Stimulated activated CD4-positive, alpha-beta T cell treated with anti-CD3 and anti-CD28 coated beads, TNF-alpha, amount 100 ng/mL, for 4 hours (primary cell): ENCODE measurements around the gene SPATS2.
"Not testable (repeated sequence)": the region's sequence is repeated elsewhere in the genome, so short reads cannot be mapped to it uniquely, and the experiment has no call there.

Experiments used
- DNase-seq, 3 experiments: peaks; one replicate each; pipeline ENCODE4 v3.0.0-alpha.2; 2020; ENCODE audit warnings: low read depth in 3 of 3

Gene SPATS2

DNA sequence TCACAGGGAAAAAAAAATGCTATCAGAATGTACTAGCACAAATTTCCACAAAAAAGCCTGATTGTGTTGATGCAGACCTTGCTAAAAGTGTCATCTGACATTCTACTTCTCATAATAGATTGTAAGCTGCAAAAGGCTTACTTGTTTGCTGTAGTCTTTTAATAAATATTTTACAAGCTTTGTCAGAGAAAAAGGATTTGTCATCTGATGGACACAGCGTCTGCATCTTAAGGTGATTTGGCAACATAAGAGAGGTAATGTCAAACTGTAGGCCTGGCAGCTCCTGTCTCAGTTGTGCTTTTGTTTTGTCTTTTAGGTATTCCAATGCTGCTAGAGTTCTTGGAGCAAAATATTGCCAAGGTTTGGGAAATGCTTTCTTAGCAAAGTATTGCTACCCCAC lies 145.3 kb downstream of the SPATS2 start:
- DNase-seq, result no peak

DNA sequence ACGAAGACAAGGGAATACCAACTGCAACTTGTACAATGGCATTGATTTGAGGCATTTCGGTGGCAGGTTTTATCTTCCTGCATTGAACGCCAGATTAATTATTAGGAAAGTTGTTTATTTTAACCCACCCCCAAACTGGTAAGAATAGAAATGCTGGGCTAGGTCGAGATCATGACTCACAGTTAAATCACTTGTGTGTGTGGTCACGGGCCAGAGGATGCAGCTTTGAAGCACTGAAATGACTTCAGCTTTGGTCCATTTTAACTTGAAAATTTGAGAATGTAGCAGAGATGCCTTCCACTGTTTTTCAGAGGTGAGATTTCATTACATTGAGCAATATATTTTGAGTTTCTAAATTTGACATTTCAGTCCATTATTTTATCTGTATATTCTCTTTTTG lies 148.0 kb downstream of the SPATS2 start:
- DNase-seq, result no peak

DNA sequence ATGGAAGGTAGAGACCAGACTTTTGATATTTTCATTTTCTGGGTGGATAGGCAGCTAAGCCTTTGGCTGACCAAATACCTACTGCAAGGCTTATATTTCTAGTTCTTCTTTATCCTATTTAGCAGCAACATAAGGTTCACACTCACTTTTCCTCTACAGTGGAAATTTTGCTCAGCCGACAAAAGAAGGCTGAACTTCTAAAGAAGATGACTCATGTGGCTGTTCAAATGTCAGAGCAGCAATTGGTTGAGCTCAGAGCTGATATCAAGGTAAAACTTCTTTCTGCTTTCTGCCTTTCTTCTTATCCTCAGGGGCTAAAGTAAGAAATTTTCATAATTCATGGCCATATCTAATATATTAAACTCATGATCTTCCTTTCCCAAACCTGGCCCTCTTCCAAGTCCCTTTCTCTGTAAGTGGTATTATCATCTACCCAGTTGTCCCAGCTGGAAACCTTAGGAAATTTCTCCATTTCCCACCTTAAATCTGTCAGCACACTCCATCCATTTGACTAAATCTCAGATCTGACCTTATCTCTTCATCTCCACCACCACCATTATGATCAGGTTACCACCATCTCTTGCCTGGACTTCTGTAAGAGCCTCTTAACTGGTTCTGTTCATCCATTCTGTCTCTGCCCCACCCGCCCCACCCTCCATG lies 151.8 kb downstream of the SPATS2 start:
- no peak for DNase-seq

DNA sequence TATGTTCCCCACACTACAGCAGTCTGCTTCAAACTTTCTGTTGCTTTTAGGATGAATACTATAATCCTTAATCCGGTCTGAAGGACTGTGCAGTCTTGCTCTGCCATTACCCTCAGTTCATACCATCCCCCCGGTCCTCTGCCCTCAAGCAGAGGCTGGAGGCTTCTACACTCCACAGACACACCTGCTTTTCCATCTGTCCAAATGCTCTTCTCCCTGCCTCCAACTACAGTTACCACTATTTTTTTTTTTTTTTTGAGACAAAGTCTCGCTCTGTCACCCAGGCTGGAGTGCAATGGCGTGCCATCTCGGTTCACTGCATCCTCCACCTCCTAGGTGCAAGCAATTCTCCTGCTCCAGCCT lies 152.3 kb downstream of the SPATS2 start:
- DNase-seq, result no peak

DNA sequence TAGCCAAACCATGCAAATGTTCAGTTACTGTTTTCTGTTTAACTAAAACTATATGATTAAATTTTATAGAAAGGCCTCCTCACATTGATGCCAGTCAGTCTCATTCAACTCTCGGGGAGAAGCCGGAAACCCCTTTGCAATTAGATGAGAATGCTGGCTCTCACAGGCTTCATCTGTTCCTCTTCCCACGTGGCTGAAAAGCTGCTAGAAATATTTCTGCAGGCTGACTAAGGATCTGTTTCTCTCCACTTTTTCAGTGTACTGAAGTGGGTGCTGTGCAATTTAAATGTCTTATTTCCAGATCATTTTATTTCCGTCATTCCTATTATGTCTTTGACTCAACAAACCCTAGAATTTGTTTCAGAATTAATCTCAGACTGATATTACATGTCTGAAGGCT lies 154.1 kb downstream of the SPATS2 start:
- no peak for DNase-seq

DNA sequence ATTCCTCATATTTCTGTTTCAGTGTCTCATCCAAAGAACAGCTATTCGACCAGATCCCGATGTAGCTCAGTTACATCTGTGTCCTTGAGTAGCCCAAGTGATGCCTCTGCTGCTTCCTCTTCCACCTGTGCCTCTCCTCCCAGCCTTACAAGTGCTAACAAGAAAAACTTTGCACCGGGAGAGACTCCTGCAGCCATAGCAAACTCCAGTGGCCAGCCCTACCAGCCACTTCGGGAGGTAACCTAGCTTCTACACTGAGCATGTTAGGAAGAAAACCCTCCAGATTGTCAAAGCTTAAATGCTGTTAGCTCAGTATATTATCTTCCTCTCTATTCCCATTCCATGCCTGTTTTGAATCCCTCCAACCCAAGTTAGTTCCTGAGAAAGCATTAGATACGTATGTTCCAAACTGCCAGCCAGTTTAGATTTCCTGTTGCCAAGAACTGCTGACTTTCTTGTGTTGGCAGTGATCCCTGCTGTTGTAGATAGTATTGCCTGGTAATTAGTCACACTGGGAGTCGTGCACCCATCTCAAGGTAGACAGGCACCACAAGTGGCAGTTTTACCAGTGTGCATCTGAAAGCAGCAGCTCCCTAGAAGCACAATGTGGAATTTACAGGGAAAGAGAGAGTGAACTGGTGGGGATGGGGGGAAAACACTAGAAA lies 157.5 kb downstream of the SPATS2 start:
- DNase-seq, result no peak

DNA sequence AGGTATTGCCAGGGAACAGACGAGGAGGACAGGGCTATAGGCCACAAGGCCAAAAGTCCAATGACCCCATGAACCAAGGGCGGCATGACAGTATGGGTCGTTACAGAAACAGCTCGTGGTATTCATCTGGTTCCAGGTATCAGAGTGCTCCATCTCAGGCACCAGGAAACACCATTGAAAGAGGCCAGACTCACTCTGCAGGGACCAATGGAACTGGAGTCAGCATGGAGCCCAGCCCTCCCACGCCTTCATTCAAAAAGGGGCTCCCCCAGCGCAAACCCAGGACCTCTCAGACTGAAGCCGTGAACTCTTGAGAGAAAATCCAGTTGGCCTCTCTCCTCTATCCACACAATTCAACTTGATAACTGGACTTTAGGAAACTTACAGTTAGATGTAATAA lies 158.7 kb downstream of the SPATS2 start:
- DNase-seq, result no peak

DNA sequence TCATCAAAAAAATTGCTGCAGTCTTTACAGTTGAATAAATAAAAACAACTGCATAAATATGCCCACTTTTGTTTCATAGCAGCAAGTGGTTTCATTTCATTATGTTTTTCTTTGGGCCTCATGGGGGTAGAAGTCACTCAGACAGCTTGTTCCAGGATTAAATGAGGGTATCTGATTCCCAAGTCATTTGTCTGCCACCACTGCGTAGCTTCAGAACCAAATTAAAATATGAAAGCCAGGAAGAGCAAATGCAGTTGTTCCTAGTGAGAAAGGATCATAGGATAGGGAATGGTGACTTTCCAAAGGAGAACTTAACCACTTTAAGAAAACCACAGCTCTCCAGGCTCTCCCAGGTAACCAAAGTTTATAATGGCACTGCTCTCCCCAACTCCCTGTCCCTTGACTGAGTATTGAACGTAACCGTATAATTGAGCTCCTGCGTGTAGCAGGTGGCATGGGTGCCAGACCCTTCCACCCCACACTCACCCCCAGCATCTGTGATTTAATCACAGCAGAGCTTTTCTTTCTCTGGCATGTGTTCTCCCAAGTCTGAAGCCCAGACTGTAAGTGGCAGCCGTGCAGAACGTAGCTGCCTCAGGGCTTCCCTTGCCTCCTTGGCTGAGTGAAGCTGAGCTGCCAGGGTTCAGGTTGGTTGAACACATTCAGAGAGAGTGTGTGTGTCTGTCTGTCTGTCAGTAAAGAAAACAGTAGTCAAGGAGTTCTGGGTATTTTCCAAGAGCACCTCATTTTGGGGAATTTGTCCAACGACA lies 160.3 kb downstream of the SPATS2 start:
- DNase-seq, result no peak

DNA sequence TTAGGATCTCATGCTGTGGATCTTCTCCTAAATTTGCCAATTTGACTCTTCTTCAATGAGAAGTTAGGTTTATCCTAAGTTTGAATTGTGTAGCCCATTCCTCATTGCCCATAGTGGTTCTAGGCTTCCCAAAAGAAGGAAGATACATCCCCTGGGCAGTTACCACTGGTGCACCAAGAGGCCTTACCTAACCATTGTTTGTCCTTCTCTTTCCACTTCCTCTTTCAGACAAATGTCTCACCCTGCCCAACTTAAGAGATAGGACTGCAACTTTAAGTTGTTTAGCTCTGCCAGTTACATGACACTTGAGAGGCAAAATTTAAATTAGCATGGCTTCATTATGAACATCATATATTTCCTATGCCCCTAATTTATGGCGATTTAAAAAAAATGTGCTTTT lies 162.2 kb downstream of the SPATS2 start:
- DNase-seq, result no peak

DNA sequence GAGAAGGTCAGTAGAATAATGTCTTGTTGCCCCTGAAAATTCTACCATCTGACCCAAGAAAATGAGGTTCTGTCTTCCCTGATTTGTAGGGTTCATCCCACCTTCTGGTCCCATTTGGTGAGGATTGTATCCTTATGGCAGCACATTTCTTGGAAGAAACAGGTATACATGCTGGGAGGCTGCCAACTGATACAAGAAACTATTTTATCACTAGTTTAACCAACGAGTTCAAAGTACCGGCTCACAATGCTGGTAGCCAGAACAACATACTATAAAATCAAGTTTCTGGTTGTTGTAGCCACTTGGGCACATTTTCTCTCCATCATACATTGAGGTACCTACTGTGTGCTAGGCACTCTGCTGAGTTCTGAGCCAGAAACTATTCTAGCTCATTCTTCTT lies 164.5 kb downstream of the SPATS2 start:
- no peak for DNase-seq

DNA sequence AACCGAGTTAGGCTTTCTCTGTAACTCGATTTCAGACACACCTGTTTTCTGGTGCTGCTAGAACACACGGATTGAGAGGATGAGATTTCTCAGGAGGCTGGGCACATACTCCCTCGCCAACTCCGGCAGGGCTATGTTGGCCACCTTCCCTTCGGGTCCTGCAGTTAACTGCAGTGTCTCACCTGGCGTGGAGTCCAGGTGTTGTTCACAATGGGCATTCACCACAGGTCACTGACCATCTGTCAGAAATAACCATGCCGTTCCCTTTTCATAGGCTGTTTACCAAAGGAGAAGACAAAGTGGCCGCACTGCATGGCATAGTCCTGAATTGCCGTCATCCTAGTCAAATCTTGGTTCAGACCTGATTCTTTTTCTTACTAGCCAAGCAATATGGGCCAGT lies 166.1 kb downstream of the SPATS2 start:
- DNase-seq, result no peak

DNA sequence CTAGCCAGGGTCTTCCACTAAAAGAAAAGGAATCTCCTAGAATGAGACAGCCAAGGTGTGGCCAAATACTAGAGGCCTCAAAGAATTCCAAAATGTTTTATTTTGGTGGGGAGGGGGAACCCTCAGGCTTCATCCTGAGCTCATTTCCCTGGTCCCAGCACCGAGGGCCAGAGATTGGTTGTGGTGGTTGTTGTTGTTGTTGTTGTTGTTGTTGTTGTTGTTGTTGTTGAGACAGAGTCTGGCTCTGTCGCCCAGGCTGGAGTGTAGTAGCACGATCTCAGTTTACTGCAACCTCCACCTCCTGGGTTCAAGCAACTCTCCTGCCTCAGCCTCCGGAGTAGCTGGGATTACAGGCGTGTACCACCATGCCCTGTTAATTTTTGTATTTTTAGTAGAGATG lies 166.9 kb downstream of the SPATS2 start:
- not testable (repeated sequence) for DNase-seq

DNA sequence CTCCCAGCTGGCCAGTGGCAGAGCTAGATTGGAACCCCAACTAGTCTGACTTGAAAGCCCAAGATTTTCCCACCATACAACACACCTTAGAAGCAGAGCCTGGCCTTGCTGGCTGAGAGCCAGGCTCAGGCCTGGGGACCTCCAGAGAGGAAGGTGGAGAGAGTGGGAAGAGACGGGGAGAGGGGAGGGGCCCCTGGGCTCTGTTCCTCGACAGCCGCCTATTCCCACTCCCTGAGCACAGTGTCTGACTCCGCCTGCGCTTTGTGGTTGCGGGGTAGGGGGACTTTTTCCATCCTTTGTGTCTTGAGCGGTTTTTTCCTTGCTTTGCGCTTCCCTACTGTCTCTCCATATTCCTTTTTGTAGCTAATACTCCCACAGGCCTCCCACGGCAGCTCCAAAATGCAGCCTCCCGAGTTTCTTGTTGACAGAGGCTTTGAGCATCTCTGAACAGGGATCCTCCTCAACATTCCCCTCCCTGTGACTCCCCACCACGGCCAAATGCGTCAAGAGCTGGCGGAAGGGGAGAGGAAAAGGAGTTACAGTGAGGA lies 167.5 kb downstream of the SPATS2 start:
- DNase-seq, result no peak

DNA sequence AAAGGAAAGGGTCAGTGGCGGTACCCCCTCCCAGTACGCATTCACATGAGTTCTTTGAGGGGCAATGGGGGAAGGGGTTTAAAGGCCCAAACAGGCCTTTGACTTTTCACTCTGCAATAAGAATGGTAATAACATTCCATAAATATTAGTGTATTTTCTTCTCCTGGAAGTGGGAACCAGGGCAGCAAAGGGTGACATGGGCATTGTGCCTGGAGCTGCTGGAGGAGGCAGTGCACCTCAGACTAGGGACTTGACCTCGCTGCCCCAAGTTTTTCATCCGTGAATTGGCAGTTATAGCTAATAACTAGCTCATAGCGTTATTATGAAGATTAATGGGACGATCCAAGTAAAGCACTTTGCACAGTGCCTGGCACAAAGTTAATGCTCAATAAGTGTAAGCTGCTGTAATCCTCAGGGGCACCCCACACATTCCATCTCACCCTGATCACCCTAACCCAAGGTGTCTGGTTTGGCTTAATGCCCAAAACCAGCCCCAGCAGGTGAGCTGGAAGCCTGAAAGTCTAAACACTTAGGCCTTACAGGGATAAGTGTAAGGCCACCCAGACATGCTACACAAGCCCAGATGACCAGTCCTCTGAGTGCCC lies 168.8 kb downstream of the SPATS2 start:
- DNase-seq, result no peak

DNA sequence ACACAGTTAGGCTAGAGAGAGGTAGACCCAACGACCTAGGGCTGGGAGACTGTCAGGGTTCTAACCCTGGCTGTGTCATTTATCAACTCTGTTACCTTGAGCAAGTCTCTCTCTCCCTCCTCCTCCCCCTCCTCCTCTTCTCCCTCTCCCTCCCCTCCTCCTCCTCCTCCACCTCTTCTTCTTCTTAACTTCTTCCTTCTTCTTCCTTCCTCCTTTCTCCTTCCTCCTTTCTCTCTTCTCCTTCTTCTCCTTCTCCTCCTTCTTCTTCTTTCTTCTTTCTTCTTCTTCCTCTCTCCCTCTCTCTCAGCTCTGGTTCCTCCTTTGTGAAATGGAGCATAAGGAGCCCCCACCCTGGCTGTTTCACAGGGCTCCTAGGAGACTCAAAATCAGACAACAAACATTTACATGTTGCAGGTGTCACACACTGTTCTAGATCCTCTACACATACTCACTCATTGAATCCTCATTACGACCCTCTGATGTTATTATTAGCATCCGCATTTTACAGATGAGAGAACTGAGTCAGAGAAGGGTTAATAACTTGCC lies 169.3 kb downstream of the SPATS2 start:
- no peak for DNase-seq

DNA sequence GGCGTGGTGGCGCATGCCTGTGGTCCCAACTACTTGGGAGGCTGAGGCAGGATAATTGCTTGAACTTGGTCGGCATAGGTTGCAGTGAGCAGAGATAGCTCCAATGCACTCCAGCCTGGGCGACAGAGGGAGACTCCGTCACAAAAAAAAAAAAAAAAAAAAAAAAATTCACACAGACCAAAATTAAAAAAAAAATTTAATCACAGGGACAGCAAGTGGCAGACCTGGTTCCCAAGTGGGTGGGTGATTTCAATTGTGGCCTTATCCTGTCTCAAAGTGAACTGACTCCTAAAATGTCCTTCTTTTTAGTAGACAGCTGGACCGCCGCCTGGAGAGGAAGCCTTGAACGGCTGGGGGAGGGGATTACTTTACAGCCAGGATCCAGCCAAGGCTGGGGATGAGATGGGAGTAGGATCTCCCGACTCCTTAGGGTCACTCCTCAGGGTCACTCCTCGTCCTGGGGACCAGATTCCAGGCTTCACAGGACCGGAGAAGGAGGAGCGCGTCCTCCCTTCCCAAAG lies 170.0 kb downstream of the SPATS2 start:
- no peak for DNase-seq

DNA sequence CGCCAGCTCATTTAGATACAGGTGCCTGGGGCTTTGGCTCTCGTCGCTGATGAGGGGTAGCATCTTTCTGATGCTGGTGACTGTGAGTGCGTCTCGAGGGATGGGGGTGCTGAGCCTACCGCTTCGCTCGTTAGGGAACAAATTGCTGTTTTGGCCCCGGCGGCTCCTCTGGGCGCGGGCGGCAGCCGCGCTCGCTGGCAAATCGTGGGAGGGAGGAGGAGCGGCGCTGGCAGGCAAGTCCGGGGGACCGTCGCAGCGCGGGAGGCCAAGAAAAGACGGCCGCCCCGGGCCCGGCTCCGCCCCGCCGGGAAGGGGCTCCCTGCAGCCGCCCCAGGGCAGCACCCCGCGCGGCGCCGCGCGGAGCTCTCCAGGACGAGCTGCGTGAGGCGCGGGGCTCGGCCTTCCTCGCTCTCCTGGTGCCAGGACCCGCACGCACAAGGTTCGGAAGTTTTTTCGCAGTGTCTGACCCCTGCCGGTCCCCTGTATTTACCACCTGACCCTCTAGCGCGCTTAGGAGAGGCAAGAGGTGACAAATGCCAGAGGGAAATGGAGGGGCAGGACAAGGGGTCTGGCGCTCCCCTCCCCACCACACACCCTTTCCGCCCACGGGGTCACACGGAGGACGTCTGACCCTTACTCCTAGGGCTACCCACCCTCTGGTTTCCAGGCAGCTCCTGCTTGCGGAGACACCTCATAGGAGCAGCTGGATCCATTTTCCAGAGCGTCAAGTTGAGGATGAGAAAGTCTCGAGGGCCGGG lies 170.7 kb downstream of the SPATS2 start:
- peak in 1 of 3 experiments; percentile 31 for DNase-seq

DNA sequence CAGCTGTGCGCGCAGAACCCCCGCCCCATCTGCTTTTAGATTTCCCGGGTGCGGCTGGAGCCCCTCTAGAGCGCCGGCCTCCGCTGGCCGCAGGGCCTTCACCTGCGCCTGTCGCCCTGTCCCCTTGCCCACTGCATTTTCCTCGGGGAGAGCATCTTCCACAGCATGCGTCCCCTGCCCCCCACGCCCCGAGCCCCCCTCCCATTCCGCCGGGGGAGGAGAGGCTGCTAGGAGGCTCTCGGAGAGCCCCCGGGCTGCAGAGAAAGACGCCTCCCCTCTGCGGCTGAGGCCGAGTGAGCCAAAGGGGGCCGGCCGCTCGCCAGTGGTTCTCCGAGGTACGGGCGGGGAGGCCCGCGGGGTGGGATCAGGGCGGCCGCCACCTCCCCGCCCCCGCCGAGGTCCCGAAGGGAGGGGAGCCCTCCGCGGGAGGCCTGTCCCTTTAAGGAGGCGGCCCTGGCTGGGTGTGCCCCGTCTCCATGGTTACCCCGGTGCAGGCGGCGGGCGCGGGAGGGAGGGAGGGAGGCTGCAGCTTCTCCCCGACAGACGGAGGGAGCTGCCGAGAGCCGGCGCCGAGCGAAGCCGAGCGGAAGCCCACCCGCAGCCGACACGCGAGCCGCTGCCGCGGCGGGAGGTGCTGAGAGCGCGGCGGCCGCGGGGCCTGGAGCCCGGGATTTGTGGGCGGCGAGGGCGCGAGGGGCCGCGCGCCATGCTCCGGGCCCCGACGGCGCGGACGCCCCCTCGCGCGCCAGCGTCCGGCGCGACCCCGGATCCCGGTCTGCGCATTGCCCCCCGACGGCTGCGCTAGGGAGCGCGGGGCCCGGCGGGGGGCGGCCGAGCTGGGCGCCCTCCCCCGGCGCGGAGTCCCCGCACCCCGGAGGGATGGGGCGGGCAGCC lies 171.5 kb downstream of the SPATS2 start, which contains the start of gene KCNH3:
Gene KCNH3, plus strand, starts transcription at position 521 of the 894 bp plus-strand sequence. CDS start 387 bp downstream, outside the sequence.
- DNase-seq, result peak; percentile 67 to 84 (median 77)

DNA sequence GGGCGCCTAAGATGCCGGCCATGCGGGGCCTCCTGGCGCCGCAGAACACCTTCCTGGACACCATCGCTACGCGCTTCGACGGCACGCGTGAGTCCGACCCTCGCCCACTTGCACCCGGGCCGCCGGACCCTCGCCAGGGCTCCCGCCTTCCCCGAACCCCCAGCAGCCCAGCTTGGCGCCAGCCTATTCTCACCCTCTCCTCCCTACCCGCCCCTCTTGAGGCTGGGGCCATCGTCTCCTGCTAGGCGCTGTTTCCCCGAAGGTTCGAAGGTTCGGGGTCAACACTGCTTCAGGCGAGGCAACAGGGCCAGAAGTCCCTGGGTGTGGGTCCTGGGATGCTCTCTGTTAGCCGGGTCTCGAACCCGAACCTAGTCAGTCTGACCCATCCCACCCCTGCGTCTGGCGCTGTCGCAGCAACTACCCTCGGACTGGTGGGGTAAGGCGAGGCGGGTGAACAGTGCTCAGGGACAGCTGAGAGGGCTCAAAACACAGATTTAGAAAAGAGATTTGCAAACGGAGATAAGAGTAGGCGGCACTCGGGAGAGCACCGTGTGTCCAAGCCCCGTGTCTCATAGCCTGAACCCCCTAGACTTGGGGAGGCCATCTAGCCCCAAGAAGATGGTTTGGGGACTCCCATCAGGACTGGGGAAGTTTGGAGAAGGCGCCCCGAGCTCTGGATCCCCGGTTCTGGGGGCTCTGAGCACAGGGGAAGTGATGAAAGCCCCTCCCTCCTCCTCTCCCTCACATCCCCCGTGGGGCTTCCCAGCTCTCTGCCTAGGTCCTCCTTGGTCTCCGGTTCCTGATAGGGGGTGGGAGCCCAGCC lies 172.4 kb downstream of the SPATS2 start:
- DNase-seq, result no peak
